ENCODE measurements around the gene TTLL10. TPM values are rescaled to one million over a fixed set of nuclear protein-coding genes. Genes with fewer than 3 reads are reported as not detected.
A peak's percentile ranks its signal among the peaks of the same experiment; 100 is the strongest.

The TTLL10 gene
- total RNA-seq, 8 experiments from 2014 or later: 0.43 to 0.59 TPM; not detected in 6

DNA sequence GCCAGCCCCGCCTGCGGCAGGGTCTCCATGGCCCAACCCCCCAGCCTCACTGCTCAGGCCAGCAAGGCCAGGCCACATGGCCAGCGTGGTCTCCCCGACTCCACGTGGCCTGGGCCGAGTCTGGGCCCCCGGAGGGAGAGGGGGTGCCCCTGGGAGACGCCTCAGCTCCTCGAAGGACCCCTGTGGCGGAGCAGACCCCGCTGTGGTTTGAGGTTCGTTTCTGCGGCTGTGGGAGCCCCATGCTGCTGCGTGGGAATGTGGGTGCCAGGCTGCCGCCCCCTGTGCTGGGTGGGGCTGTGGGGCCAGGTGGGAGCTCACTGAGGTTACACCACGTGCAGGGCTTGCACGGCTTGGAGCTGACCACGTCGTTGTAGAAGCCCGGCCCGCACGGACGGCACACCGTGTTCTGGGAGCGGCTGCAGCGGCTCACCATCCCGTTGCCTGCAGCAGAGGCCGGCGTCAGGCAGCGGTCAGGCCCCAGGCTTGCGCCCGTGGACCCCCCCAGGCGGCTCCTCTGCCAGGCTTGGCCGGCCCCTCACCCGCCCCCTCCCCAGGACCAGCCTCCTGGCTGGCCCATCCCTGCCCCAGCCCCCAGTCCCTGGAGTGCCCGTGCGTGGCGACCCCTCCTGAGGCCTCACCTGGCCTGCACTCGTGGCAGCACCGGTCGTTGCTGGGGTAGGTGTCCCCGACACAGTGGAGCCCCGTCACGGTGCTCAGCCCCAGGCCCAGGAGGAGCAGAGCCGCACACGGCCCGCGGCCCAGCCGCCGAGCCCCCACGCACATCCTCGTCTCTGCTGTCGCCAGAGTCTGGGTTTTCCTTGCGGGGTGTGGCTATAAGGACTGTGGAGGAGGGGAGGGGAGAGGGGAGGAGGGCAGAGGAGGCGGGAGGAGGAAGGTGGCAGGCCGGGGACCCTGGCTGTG is 39.9 kb downstream of the TTLL10 start, which contains the start of gene TNFRSF4:
TNFRSF4 (minus strand) TSS at position 809 of the 921 bp plus-strand sequence; CDS start at position 783, 26 bp downstream.
- peak in 3 of 8 experiments; percentile 4 to 25 (median 5) for ATAC-seq (replicated peaks in 6 of 8)
- H3K4me3 ChIP-seq: no peak within 1 kb of the TSS
- H3K4me1 ChIP-seq (replicated peaks in 1 of 2): peaks cover 4 to 11% of the 10 kb centered on the region in 2 donors
- in situ Hi-C loops (cut with MboI; ENCODE audit: low pct_unique_long_range_greater_than_20kb in 2 of 9, low sequenced_read_pairs in 9 of 9, unreplicated experiment in 9 of 9): no loop called here
- 36 to 100% (median 78%) methylated on average over 1 to 10 of the region's 56 CpGs; no CpG with 5 or more reads in 6 of the 10 experiments for WGBS, 10 experiments
- no peak within 1 kb of the TSS for H3K27ac ChIP-seq

DNA sequence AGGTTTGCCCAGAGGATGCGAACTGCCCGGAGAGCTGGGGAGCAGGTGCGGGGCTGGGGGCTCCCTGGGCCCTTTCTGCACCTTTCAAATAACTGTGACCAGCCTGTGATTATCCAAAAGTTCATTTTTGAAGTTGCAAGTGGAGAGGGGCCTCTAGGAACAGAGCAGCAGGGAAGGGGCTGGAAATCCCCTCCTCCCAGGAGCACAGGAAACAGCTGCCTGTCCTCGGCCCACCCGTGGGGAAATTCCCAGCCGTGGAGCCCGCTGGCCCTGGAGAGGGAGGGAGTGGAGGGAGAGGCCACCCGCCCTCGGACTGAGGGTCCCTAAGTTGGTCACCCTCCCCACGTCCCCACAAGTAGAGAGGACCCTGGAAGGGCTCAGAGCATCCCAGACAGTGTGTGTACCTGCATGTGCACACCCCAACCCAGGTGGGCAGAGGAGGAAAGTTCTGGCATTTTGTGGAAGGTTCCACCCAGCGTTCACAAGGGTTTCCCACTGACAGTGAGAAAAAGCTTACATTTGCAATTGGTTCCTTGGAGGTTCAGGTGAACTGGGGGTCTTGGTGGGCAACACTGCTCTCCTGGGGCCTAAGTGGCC is 41.5 kb downstream of the TTLL10 start:
- Histone ChIP-seq H3K4me3 (no peak overlapping the region), H3K27ac (no peak overlapping the region), H3K4me1 (replicated peaks in 1 of 2) (peaks cover 0 to 5% of the 10 kb centered on the region in 2 donors)
- 65 to 100% (median 66%) methylated on average over 2 to 5 of the region's 11 CpGs; no CpG with 5 or more reads in 7 of the 10 experiments for WGBS, 10 experiments
- in situ Hi-C loops (cut with MboI; ENCODE audit: low pct_unique_long_range_greater_than_20kb in 2 of 9, low sequenced_read_pairs in 9 of 9, unreplicated experiment in 9 of 9): no loop called here
- no peak for ATAC-seq (replicated peaks in 6 of 8)

DNA sequence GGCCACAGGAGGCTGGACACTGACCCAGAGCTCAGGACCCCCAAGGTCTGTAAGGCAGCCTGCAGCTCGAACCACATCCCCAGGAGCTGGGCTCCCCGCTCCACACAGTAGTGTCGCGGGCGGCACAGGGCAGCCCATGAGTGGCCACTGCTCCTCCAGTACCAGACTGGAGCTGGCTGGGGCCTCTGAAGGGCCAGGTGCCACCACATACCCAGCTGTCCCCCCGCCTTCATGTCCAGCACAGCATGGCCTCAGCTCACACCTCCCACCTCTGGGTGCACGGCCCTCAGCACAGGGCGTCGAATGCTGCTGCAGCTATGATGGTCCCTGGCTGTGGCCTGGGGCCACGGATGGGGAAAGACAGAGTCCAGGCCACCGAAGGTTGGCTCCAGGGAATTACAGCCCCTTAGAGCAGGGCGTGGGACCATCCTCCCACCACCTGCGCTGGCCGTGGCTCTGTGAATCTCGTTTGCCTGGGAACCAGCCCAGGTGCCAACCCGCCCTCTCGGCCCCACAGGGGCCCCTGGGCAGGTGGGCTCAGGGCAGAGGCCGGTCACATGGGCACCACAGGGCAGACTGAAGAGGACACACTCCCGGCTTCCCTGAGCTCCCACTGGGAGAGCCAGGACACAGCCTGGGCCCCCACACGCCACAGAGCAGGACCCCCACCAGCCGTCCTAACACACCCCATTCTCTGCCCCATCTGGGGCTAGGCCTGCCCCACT is 42.4 kb downstream of the TTLL10 start:
- in situ Hi-C loops (cut with MboI; ENCODE audit: low pct_unique_long_range_greater_than_20kb in 2 of 9, low sequenced_read_pairs in 9 of 9, unreplicated experiment in 9 of 9): no loop called here
- Histone ChIP-seq H3K4me3 (no peak overlapping the region), H3K27ac (no peak overlapping the region), H3K4me1 (replicated peaks in 1 of 2) (peaks cover 0 to 5% of the 10 kb centered on the region in 2 donors)
- WGBS, 10 experiments: 87 to 100% (median 97%) methylated on average over 2 to 6 of the region's 21 CpGs; no CpG with 5 or more reads in 5 of the 10 experiments
- no peak for ATAC-seq (replicated peaks in 6 of 8)

DNA sequence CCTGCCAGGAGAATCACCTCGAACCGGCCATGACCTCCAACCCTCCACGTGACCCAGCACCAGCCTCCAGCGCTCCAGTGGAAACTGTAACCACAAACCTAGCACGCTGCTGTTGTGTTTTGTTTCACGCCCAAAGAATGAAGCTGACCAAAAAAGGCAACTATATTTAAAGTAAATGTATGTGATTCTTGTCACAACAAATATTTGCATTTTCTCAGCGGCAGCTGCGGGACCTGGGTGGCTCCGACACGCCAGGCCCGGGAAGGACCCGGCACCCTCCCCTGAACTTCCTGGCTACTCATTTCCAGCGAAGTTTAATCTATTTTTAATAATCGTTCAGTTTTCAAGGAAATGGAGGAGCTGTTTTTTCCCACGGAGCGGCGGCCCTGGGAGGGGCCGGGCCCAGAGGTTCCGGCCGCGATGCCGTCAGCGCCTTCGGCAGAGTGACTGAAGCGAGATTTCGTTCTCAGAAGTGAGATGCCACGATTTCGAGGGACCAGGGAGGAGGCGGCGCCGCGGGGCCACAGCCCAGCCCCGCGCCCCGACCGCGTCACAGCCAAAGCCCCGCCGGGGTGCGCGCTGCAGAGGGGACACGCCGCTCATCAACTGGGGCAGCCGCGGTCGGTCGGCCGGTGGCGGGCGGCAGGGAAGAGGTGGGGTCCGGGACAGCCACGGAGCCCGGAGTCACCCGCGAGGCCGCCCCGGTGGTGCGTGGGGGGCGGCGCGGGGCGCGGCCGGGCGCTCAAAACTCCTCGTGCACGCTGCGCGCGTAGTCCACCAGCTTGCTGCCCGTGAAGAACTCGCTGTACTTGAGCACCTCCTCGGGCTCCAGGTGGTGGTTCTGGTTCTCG is 43.3 kb downstream of the TTLL10 start:
- in situ Hi-C loops (cut with MboI; ENCODE audit: low pct_unique_long_range_greater_than_20kb in 2 of 9, low sequenced_read_pairs in 9 of 9, unreplicated experiment in 9 of 9): no loop called here
- 37 to 97% (median 93%) methylated on average over 2 to 66 of the region's 74 CpGs; no CpG with 5 or more reads in 1 of the 10 experiments for WGBS, 10 experiments
- ATAC-seq (replicated peaks in 6 of 8): no peak
- Histone ChIP-seq H3K4me3 (no peak overlapping the region), H3K4me1 (replicated peaks in 1 of 2) (peaks cover 0 to 2% of the 10 kb centered on the region in 2 donors), H3K27ac (no peak overlapping the region)

DNA sequence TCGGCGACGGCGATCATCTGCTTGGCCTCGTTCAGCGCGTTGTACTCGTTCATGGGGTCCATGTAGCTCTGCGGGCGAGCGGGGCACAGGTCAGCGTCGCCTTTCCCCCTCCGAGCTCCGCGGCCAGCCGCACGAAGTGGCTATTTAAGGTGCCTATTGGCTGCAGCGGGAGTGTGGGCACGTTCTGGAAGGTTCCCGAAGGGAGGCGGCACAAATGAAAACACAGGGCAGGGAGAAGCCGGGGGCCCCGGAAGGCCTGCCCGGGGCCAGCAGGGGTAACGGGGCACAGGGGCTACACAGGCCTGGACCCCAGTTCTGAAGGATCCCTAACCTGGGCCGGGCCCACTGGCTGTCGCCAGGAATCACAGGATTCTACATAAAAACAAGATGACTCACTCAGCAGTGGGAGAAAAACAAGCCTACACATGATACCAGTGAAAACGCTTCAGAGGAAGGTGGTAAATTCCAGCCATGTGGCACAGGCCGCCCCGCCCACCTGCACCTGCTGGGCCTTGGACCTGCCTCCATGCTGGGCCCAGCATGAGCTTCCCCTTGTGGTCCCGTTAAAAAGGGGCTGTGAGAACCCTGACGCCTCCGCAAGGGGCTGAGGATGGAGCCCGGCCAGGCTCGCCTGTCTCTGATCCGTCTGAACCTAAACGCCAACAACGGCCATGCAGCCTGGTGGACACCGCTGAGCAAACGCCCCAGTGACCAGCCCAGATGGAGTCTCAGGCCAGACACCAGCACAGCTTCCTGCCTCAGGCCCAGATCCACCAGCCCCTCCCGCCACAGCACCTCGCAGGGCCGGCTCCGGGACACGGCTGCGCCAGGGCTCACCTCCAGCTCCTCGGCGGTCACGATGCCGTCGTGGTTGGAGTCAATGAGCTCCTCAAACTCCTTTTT is 44.2 kb downstream of the TTLL10 start:
- Histone ChIP-seq H3K27ac (no peak overlapping the region), H3K4me3 (no peak overlapping the region), H3K4me1 (replicated peaks in 1 of 2) (no peaks in the 10 kb centered on the region)
- ATAC-seq (replicated peaks in 6 of 8): peak in 5 of 8 experiments; percentile 4 to 42 (median 11)
- 85 to 100% (median 92%) methylated on average over 2 to 17 of the region's 52 CpGs; no CpG with 5 or more reads in 4 of the 10 experiments for WGBS, 10 experiments
- in situ Hi-C loops (cut with MboI; ENCODE audit: low pct_unique_long_range_greater_than_20kb in 2 of 9, low sequenced_read_pairs in 9 of 9, unreplicated experiment in 9 of 9): no loop called here

DNA sequence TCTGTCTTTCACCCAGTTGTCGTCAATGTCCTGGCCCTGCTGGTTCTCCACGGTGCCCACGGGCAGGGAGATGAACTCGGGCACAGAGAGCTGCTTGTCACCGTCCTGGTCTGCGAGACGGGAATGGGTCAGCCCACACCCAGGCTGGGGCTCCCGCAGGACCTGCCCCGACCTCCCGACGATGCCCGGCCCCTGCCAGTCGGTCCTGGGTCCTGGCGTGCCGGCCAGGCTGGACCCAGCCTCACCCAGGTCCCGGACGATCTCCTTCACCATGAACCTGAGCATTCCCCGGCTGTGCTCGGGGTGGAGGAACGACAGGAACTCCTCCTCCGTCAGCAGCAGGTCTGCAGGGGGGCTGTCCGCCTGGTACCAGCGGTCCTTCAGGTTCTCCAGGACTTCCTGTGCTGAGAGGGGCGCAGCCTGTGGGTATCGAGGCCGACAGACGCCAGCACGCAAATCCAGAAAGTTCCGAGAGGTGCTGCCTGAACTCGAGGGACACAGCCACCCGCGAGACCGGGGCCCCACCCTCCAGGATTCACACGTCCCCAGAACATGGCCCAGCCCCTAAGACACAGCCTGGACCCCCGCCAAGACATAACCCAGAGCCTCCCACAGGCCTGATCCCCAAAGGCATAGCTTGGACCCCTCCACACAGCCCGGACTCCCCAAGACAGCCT is 45.0 kb downstream of the TTLL10 start:
- Histone ChIP-seq H3K4me3 (no peak overlapping the region), H3K27ac (no peak overlapping the region)

DNA sequence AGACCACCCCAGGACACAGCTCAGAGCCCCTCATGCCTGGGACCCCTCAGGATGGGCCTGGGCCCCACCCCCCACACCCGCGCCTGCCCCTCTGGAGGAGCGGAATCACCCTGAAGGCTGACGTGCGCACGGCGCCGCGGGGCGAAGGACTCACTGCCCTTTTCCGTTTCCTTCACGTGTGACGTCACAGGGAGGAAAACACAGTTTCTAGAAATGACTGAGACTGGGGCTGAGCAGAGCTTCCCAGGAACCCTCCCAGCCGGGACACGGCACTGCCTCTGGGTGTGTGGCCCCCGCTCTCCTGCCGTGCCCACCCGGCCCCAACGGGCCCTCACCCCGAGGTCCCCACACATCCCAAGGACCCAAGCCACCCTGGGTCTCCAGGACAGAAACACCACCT is 45.7 kb downstream of the TTLL10 start:
- no peaks in the 10 kb centered on the region for H3K4me1 ChIP-seq (replicated peaks in 1 of 2)
- no peak for ATAC-seq (replicated peaks in 6 of 8)
- no CpG with 5 or more reads among the region's 20 CpGs for WGBS, 10 experiments
- H3K4me3 ChIP-seq: no peak overlapping the region
- in situ Hi-C loops (cut with MboI; ENCODE audit: low pct_unique_long_range_greater_than_20kb in 2 of 9, low sequenced_read_pairs in 9 of 9, unreplicated experiment in 9 of 9): no loop called here
- no peak overlapping the region for H3K27ac ChIP-seq

More for the DNA sequence above, 45.0 kb downstream of the TTLL10 start:
- no peaks in the 10 kb centered on the region for H3K4me1 ChIP-seq (replicated peaks in 1 of 2)
- 80 to 100% (median 98%) methylated on average over 1 to 13 of the region's 36 CpGs; no CpG with 5 or more reads in 5 of the 10 experiments for WGBS, 10 experiments
- in situ Hi-C loops (cut with MboI; ENCODE audit: low pct_unique_long_range_greater_than_20kb in 2 of 9, low sequenced_read_pairs in 9 of 9, unreplicated experiment in 9 of 9): no loop called here
- ATAC-seq (replicated peaks in 6 of 8): peak in 1 of 8 experiments; percentile 3

DNA sequence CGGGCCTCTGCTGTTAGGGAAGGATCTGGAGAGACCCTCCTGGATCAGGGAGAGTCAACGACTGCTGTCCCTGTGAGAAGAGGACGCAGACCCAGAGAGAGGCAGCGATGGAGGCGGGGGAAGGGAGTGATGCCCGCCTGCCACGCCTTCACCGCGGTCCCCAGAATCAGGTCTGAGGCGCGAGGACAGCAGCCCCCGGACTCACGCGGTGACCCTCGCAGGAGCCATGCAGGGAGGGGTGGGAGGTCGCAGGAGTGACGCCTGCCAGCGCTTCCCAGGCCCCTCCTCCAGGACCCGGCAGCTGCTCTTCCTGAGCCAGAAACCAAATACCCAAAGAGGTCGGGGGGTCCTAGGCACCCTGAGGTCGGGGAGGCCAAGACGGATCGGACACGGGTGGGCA is 46.5 kb downstream of the TTLL10 start:
- Histone ChIP-seq H3K4me3 (no peak overlapping the region), H3K27ac (no peak overlapping the region), H3K4me1 (replicated peaks in 1 of 2) (no peaks in the 10 kb centered on the region)
- no peak for ATAC-seq (replicated peaks in 6 of 8)
- in situ Hi-C loops (cut with MboI; ENCODE audit: low pct_unique_long_range_greater_than_20kb in 2 of 9, low sequenced_read_pairs in 9 of 9, unreplicated experiment in 9 of 9): no loop called here
- WGBS, 10 experiments: 73% methylated on average over 17 of the region's 24 CpGs; no CpG with 5 or more reads in 9 of the 10 experiments

DNA sequence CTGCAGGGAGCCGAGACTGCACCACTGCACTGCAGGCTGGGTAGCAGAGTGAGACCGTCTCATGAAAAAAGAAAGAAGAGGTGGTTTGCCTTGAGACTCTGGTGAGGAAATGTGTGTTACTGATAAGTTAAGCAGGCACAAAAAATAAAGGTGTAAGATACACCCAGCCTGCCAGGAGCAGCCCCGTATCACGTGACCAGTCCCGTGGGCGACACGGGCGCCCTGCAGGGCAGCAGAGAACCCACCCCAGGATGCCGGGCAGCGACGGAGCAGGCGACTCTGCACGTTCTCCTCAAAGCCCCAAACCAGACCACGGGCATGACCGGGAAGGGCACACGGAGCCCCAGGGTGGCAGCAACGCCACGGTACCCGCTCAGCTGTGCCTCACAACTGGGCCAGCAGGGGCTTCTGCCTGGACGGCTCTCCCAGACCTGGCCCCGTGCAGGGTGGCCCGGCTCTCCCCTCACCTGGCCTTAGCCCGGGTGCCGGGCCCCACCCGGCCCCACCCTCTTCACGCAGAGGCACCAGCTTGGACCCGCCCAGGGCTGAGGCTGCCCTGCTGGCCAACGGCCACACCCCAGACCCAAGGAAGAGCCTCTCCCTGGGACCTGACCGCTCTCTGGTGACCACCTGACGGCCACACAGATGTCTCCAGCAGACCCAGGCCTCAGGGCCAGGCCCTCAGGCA is 48.4 kb downstream of the TTLL10 start:
- no peaks in the 10 kb centered on the region for H3K4me1 ChIP-seq (replicated peaks in 1 of 2)
- in situ Hi-C loops (cut with MboI; ENCODE audit: low pct_unique_long_range_greater_than_20kb in 2 of 9, low sequenced_read_pairs in 9 of 9, unreplicated experiment in 9 of 9): no loop called here
- H3K4me3 ChIP-seq: no peak overlapping the region
- peak in 2 of 8 experiments; percentile 4 to 10 for ATAC-seq (replicated peaks in 6 of 8)
- 85 to 100% (median 98%) methylated on average over 1 to 14 of the region's 30 CpGs; no CpG with 5 or more reads in 4 of the 10 experiments for WGBS, 10 experiments
- H3K27ac ChIP-seq: no peak overlapping the region

DNA sequence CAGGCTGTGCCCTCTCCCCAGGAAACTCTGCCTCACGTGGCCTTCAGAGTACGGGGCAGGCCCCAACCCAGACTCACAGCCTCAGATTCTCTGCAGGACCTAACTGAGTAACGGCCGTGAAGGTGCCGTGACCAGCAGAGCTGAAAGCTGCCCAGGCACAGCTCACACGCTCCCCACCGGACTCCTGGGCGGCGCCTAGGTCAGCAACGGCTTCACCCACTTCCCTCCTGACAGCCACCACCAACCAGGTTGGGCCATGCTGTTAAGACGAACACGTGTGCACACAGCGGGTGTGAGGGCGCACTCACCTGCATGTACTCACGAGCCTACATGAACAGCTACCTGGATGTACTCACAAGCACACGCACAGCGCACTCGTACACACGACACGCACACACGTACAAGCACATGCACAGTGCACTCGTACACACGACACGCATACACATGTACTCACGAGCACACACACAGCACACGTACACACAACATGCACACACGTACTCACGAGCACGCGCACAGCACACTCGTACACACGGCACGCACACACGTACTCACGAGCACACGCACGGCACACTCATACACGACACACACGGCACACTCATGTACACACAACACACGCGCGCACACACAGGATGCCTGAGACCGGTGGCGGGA is 49.0 kb downstream of the TTLL10 start:
- in situ Hi-C loops (cut with MboI; ENCODE audit: low pct_unique_long_range_greater_than_20kb in 2 of 9, low sequenced_read_pairs in 9 of 9, unreplicated experiment in 9 of 9): no loop called here
- no peak overlapping the region for H3K27ac ChIP-seq
- no peaks in the 10 kb centered on the region for H3K4me1 ChIP-seq (replicated peaks in 1 of 2)
- WGBS, 10 experiments: 70 to 100% (median 95%) methylated on average over 1 to 39 of the region's 44 CpGs; no CpG with 5 or more reads in 1 of the 10 experiments
- no peak for ATAC-seq (replicated peaks in 6 of 8)
- H3K4me3 ChIP-seq: no peak overlapping the region
